IPS-18c (cell line): Measurements from ENCODE around the gene UFD1.

Experiments used
- H3K4me3 ChIP-seq: 2 replicates; pipeline ENCODE4 v1.7.0; 2013; ENCODE audit warnings: low read depth, mild to moderate bottlenecking, low read length, moderate library complexity; ENCODE audit not compliant: insufficient read depth
- H3K9me3 ChIP-seq: one replicate; pipeline ENCODE4 v1.6.1; 2013; ENCODE audit warnings: mild to moderate bottlenecking, low read length, moderate library complexity; ENCODE audit not compliant: control insufficient read depth, insufficient read depth

The UFD1 gene

GRCh38 chr22:19503367-19503766, 24.4 kb upstream of the UFD1 start:
- no peaks in the 10 kb centered on the region for H3K9me3 ChIP-seq
- no peak overlapping the region for H3K4me3 ChIP-seq

- Histone ChIP-seq H3K9me3 (no peaks in the 10 kb centered on the region), H3K4me3 (no peak overlapping the region)
Observed at GRCh38 chr22:19501897-19502447, 23.0 kb upstream of the UFD1 start.

- H3K4me3 ChIP-seq = no peak overlapping the region
- no peaks in the 10 kb centered on the region for H3K9me3 ChIP-seq
Observed at GRCh38 chr22:19499880-19500242, 20.9 kb upstream of the UFD1 start.

- Histone ChIP-seq H3K4me3 (no peak overlapping the region), H3K9me3 (no peaks in the 10 kb centered on the region)
Observed at GRCh38 chr22:19499236-19499879, 20.4 kb upstream of the UFD1 start.

GRCh38 chr22:19498866-19499190, 19.8 kb upstream of the UFD1 start:
- H3K4me3 ChIP-seq = no peak overlapping the region
- no peaks in the 10 kb centered on the region for H3K9me3 ChIP-seq

GRCh38 chr22:19498154-19498865, 19.3 kb upstream of the UFD1 start:
- H3K9me3 ChIP-seq = no peaks in the 10 kb centered on the region

GRCh38 chr22:19497245-19497644, 18.3 kb upstream of the UFD1 start:
- Histone ChIP-seq H3K4me3 (no peak overlapping the region), H3K9me3 (no peaks in the 10 kb centered on the region)

More at GRCh38 chr22:19498154-19498865, 19.3 kb upstream of the UFD1 start:
- no peak overlapping the region for H3K4me3 ChIP-seq

GRCh38 chr22:19496324-19496630, 17.3 kb upstream of the UFD1 start:
- Histone ChIP-seq H3K9me3 (no peaks in the 10 kb centered on the region), H3K4me3 (no peak overlapping the region)

- no peak overlapping the region for H3K4me3 ChIP-seq
- no peaks in the 10 kb centered on the region for H3K9me3 ChIP-seq
Observed at GRCh38 chr22:19495562-19496323, 16.8 kb upstream of the UFD1 start.

GRCh38 chr22:19494676-19495173, 15.7 kb upstream of the UFD1 start:
- no peaks in the 10 kb centered on the region for H3K9me3 ChIP-seq
- H3K4me3 ChIP-seq = no peak overlapping the region

GRCh38 chr22:19494001-19494560, 15.1 kb upstream of the UFD1 start:
- H3K4me3 ChIP-seq = no peak overlapping the region

GRCh38 chr22:19492504-19493174, 13.6 kb upstream of the UFD1 start:
- no peaks in the 10 kb centered on the region for H3K9me3 ChIP-seq
- no peak overlapping the region for H3K4me3 ChIP-seq

More at GRCh38 chr22:19494001-19494560, 15.1 kb upstream of the UFD1 start:
- H3K9me3 ChIP-seq = no peaks in the 10 kb centered on the region

- Histone ChIP-seq H3K4me3 (no peak overlapping the region), H3K9me3 (no peaks in the 10 kb centered on the region)
Observed at GRCh38 chr22:19490628-19491230, 11.7 kb upstream of the UFD1 start.

GRCh38 chr22:19488884-19489843, 10.2 kb upstream of the UFD1 start:
- H3K9me3 ChIP-seq = no peaks in the 10 kb centered on the region
- H3K4me3 ChIP-seq = no peak overlapping the region

- Histone ChIP-seq H3K9me3 (no peaks in the 10 kb centered on the region), H3K4me3 (no peak overlapping the region)
Observed at GRCh38 chr22:19488285-19488684, 9.3 kb upstream of the UFD1 start.
